MM.1S (cell line): ENCODE measurements around the gene PRPSAP2.

Source experiments
- DNase-seq: peaks from one replicate; pipeline ENCODE4 v3.0.0-alpha.2; 2015
- H2AFZ ChIP-seq: fragments of 300-600 bp; sonication (generic); 2 replicates; pipeline ENCODE4 v1.6.0; 2016; ENCODE audit warnings: antibody characterized with exemption, low read length
- H3F3A ChIP-seq: fragments of 300-600 bp; sonication (generic); 2 replicates; pipeline ENCODE4 v1.6.1; 2016; ENCODE audit warnings: mild to moderate bottlenecking, antibody characterized with exemption, low read length, moderate library complexity, mixed read lengths; ENCODE audit not compliant: insufficient read depth
- H3K27ac ChIP-seq: fragments of 300-600 bp; sonication (generic); 2 replicates; pipeline ENCODE4 v1.5.1; 2016; ENCODE audit warnings: mild to moderate bottlenecking, low read length
- H3K27me3 ChIP-seq: fragments of 300-600 bp; sonication (generic); replicated peaks from 2 replicates; pipeline ENCODE4 v1.6.0; 2016; ENCODE audit warnings: low read length; ENCODE audit not compliant: insufficient read depth
- H3K36me3 ChIP-seq: fragments of 300-600 bp; sonication (generic); replicated peaks from 2 replicates; pipeline ENCODE4 v1.6.1; 2016; ENCODE audit warnings: mild to moderate bottlenecking, low read length, mixed read lengths; ENCODE audit not compliant: insufficient read depth
- H3K4me1 ChIP-seq: fragments of 300-600 bp; sonication (generic); 2 replicates; pipeline ENCODE4 v1.6.1; 2016; ENCODE audit warnings: low read length, mixed read lengths
- H3K4me2 ChIP-seq: fragments of 300-600 bp; sonication (generic); 2 replicates; pipeline ENCODE4 v1.6.0; 2016; ENCODE audit warnings: low read depth, low read length
- H3K4me3 ChIP-seq: fragments of 300-600 bp; sonication (generic); 2 replicates; pipeline ENCODE4 v1.5.1; 2016; ENCODE audit warnings: low read length, mixed read lengths
- H3K79me2 ChIP-seq: fragments of 300-600 bp; sonication (generic); 2 replicates; pipeline ENCODE4 v1.6.1; 2016; ENCODE audit warnings: mixed run types, low read length, mixed read lengths
- H3K9ac ChIP-seq: fragments of 300-600 bp; sonication (generic); 2 replicates; pipeline ENCODE4 v1.6.1; 2016; ENCODE audit warnings: low read length, mixed read lengths
- H3K9me2 ChIP-seq: fragments of 300-600 bp; sonication (generic); replicated peaks from 2 replicates; pipeline ENCODE4 v1.6.1; 2016; ENCODE audit warnings: mild to moderate bottlenecking, low read length, mixed read lengths; ENCODE audit not compliant: insufficient read depth
- H3K9me3 ChIP-seq: fragments of 300-600 bp; sonication (generic); replicated peaks from 2 replicates; pipeline ENCODE4 v1.6.1; 2016; ENCODE audit warnings: mild to moderate bottlenecking, low read length, mixed read lengths; ENCODE audit not compliant: insufficient read depth
- H4K20me1 ChIP-seq: fragments of 300-600 bp; sonication (generic); 2 replicates; pipeline ENCODE4 v1.6.1; 2016; ENCODE audit warnings: mild to moderate bottlenecking, low read length, moderate library complexity, mixed read lengths; ENCODE audit not compliant: insufficient read depth
- CTCF ChIP-seq: fragments of 300-600 bp; sonication (generic); IDR thresholded peaks from 2 replicates; pipeline ENCODE4 v1.5.1; 2016; ENCODE audit warnings: antibody characterized with exemption, low read length, mixed read lengths
- EZH2 ChIP-seq: fragments of 300-600 bp; sonication (generic); optimal IDR thresholded peaks from 2 replicates; pipeline ENCODE3; 2017; ENCODE audit warnings: low read depth, mild to moderate bottlenecking, antibody characterized with exemption, low read length, mixed read lengths
- EZH2phosphoT487 ChIP-seq: fragments of 300-600 bp; sonication (generic); IDR thresholded peaks from 2 replicates; pipeline ENCODE4 v1.6.1; 2018; ENCODE audit warnings: antibody characterized with exemption, low read length

The PRPSAP2 gene

GRCh38 chr17:18848501-18848900 lies 9.4 kb upstream of the PRPSAP2 start:
- Histone ChIP-seq H3F3A (no peaks in the 10 kb centered on the region), H3K27me3 (no peaks in the 10 kb centered on the region), H3K9me2 (no peaks in the 10 kb centered on the region), H4K20me1 (no peaks in the 10 kb centered on the region), H3K9ac (no peak overlapping the region), H3K36me3 (no peaks in the 10 kb centered on the region), H3K79me2 (no peaks in the 10 kb centered on the region), H3K4me1 (no peaks in the 10 kb centered on the region), H2AFZ (no peak overlapping the region), H3K9me3 (no peaks in the 10 kb centered on the region), H3K4me2 (no peak overlapping the region), H3K27ac (no peak overlapping the region), H3K4me3 (no peak overlapping the region)
- DNase-seq: no peak
- no peak for TF ChIP-seq CTCF
- no peak for TF ChIP-seq EZH2
- no peak for TF ChIP-seq EZH2phosphoT487

- H3K9me2 ChIP-seq: no peaks in the 10 kb centered on the region
- no peak for DNase-seq
- TF ChIP-seq EZH2phosphoT487 (no peak), CTCF (no peak), EZH2 (no peak)
- no peaks in the 10 kb centered on the region for H3F3A ChIP-seq
- H3K79me2 ChIP-seq: no peaks in the 10 kb centered on the region
- 0 out of 2 replicates have a peak, but pooled peaks cover 4% of the 10 kb centered on the region for H3K4me1 ChIP-seq
- H2AFZ ChIP-seq: no peak overlapping the region
- no peak overlapping the region for H3K9ac ChIP-seq
- H3K9me3 ChIP-seq: no peaks in the 10 kb centered on the region
- H4K20me1 ChIP-seq: no peaks in the 10 kb centered on the region
- no peak overlapping the region for H3K4me3 ChIP-seq
- no peaks in the 10 kb centered on the region for H3K27me3 ChIP-seq
- H3K4me2 ChIP-seq: no peak overlapping the region
- H3K27ac ChIP-seq: no peak overlapping the region
- H3K36me3 ChIP-seq: no peaks in the 10 kb centered on the region
These were observed 7.3 kb upstream of the PRPSAP2 start for GRCh38 chr17:18850679-18851078.

GRCh38 chr17:18851201-18851600 lies 6.7 kb upstream of the PRPSAP2 start:
- DNase-seq: no peak
- H3K4me2 ChIP-seq: no peak overlapping the region
- H3K9ac ChIP-seq: no peak overlapping the region
- H3K36me3 ChIP-seq: no peaks in the 10 kb centered on the region
- H3K9me2 ChIP-seq: no peaks in the 10 kb centered on the region
- H2AFZ ChIP-seq: no peak overlapping the region
- no peak for TF ChIP-seq EZH2phosphoT487
- TF ChIP-seq CTCF: no peak
- TF ChIP-seq EZH2: no peak
- no peak overlapping the region for H3K27ac ChIP-seq
- H3K27me3 ChIP-seq: no peaks in the 10 kb centered on the region
- no peaks in the 10 kb centered on the region for H3F3A ChIP-seq
- H4K20me1 ChIP-seq: no peaks in the 10 kb centered on the region
- H3K4me1 ChIP-seq: 0 out of 2 replicates have a peak, but pooled peaks cover 4% of the 10 kb centered on the region
- no peak overlapping the region for H3K4me3 ChIP-seq
- no peaks in the 10 kb centered on the region for H3K79me2 ChIP-seq
- no peaks in the 10 kb centered on the region for H3K9me3 ChIP-seq
